Fibroblast of pulmonary artery (primary cell): Measurements from ENCODE around the gene BCR.

Source experiments
- DNase-seq: peaks from one replicate; pipeline ENCODE4 v3.0.0-alpha.2; 2010; ENCODE audit warnings: low read depth
- H3K4me3 ChIP-seq: replicated peaks from 2 replicates; pipeline ENCODE4 v1.5.1; 2011; ENCODE audit warnings: low read depth, mild to moderate bottlenecking, control low read depth, low read length, moderate library complexity
- TF ChIP-seq, protein P1 (sequence below): IDR thresholded peaks from 2 replicates; pipeline ENCODE4 v1.5.1; 2011; ENCODE audit warnings: mild to moderate bottlenecking, control low read depth, low read length, inconsistent platforms; ENCODE audit errors: missing control alignments

BCR gene

DNA sequence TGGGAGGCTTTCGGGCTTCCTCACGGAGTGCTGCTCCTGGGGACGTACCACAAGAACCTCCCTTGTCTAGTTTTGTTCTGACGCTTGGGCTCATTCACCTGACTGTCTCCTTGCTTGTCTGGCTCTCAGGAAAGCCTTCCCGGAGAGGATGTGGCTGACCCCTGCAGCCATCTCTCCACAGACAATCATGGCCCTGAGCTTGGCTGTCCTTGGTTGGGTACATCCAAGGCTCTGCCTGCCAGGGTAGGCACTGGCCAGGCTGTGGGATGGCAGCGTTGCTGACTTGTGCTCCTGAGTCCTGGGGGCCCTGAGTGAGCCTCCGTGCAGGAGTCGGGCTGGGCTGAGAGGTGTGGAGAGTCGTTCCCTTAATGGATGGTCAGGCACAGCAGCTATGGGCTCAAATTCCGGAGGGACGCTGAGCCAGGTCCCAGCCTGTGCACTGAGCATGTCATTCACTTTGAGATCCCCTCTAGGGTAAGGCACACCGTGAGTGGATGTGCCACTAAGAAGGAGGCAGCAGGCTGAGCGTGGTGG lies 32.8 kb downstream of the BCR start:
- DNase-seq: no peak
- TF ChIP-seq, protein P1, sequence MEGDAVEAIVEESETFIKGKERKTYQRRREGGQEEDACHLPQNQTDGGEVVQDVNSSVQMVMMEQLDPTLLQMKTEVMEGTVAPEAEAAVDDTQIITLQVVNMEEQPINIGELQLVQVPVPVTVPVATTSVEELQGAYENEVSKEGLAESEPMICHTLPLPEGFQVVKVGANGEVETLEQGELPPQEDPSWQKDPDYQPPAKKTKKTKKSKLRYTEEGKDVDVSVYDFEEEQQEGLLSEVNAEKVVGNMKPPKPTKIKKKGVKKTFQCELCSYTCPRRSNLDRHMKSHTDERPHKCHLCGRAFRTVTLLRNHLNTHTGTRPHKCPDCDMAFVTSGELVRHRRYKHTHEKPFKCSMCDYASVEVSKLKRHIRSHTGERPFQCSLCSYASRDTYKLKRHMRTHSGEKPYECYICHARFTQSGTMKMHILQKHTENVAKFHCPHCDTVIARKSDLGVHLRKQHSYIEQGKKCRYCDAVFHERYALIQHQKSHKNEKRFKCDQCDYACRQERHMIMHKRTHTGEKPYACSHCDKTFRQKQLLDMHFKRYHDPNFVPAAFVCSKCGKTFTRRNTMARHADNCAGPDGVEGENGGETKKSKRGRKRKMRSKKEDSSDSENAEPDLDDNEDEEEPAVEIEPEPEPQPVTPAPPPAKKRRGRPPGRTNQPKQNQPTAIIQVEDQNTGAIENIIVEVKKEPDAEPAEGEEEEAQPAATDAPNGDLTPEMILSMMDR: no peak
- H3K4me3 ChIP-seq: no peak overlapping the region

DNA sequence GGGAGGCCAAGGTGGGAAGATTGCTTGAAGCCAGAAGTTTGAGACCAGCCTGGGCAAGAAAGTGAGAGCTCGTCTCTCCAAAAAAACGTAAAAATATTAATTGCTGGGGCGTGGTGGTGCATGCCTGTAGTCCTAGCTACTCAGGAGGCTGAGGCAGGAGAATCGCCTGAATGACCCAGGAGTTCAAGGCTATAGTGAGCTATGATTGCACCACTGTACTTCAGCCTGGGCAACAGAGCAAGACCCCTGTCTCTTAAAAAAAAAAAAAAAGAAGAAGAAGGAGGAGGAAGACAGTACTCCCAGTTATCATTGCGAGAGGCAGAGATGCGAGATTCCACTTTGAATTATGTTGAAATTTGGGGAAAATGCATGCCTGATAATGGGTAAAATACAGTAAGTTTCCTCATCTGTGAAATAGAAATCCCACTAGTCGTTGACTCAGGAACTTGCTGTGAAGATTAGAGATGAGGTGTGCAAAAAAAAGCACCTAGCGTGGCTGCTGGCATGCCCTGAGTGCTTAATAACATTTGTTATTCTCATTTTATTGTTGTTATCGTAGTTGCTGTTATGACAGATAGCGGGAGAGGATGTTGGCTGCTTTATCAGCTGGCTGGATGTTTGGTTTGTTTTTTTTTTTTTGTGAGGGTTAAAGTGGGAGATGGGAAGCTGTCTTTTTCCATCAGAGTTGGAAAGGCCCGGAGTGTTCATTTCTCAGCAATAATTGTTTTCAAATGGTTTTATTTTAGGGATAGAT lies 33.4 kb downstream of the BCR start:
- DNase-seq: no peak
- TF ChIP-seq, protein P1: no peak
- H3K4me3 ChIP-seq: no peak overlapping the region

DNA sequence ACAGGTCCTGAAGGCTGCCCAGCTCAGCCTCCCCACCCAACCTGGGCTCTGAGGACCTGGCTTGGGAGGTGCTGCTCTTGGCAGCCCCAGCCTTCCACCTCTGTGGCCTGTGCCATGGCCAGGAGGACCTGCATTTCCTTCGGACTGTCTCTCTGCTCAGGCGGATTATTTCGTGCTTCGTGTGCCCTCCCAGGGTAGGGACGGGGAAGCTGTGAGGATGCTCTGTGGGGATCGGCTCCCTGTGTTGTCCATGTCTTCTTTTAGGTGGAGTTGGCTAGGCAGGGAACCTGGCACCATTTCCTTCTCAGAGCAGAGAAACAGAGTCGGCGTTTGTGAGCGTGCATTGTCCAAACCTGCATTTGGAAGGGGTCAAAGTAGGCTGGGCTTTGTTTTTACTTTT lies 34.1 kb downstream of the BCR start:
- no peak overlapping the region for H3K4me3 ChIP-seq
- no peak for DNase-seq

DNA sequence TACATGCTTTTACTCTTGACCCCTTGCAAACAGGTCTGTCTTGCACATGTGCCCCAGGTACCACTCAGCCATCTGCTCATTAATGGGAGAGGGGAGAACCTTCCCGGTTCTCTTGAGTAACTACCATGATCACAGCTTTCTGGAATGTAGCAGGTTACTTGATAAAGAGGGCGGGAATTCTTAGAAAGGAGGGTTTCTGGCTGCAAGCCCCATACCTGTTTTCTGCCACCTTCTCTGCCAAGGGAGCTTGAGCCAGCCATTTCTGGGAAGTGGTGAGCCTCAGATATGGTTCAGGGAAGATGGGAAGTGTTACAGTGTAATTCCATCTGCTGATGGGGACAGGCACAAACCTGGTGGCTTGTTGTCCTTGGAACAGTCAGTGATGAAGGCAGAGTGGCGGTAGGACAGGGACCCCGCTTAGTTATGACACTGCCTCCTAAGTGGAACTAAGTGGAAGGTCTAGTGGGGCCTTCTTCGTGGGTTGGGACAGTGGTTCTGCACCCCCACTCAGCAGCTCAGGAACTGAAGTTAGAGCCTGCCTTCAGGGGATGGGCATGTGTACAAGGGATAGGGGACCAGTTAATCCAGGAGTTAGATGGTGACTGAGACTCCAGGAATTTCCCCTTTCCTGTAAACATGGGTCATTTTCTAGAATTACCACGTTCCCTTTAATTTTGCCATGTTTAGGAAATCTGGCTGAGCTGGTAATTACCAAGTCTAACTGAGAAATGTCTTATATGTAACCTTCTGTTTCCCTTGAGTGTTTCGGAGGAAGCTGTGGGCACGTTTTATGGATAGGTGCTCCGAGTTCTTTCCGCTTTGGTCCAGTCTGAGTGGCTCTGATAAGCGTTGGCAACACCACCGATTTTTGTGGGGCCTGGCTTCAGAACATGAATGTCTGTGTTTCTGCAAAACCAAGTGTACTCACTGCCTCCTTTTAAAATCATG lies 35.3 kb downstream of the BCR start:
- H3K4me3 ChIP-seq: no peak overlapping the region
- DNase-seq: peak; percentile 38
- TF ChIP-seq, protein P1: no peak

More for the DNA sequence above, 34.1 kb downstream of the BCR start:
- TF ChIP-seq, protein P1: no peak

DNA sequence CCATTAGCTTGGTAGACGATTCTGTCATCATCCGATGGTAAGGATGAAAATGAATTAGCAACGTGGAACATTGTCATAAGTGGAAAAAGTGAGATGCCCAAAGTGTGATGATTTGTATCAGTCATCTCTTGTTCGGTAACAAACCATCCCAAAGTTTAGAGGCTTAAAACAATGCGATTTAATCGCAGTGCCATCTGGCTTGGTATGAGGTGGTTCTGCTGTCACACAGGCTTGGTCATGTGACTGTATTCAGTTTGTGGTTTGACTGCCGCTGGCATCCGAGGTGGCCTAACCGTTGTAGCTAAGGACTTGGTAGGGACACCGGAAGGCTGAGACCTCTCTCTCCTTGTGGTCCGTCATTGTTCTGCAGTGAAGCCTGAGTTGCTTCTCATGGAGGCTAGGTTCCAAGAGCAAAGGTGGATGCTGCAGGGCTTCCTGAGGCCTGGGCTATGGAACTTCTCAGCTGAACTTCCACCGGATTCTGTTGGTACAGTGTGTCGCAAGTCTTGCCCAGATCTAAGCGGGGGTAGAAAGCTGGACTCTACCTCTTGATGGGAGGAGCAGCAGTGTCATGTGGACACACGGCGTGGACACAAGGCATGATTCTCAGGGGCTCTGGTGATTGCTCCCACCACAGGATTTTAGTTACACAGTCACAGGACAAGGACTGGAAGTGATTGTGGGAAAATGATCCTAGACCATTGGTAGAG lies 36.3 kb downstream of the BCR start:
- TF ChIP-seq, protein P1: no peak
- DNase-seq: no peak
- no peak overlapping the region for H3K4me3 ChIP-seq

DNA sequence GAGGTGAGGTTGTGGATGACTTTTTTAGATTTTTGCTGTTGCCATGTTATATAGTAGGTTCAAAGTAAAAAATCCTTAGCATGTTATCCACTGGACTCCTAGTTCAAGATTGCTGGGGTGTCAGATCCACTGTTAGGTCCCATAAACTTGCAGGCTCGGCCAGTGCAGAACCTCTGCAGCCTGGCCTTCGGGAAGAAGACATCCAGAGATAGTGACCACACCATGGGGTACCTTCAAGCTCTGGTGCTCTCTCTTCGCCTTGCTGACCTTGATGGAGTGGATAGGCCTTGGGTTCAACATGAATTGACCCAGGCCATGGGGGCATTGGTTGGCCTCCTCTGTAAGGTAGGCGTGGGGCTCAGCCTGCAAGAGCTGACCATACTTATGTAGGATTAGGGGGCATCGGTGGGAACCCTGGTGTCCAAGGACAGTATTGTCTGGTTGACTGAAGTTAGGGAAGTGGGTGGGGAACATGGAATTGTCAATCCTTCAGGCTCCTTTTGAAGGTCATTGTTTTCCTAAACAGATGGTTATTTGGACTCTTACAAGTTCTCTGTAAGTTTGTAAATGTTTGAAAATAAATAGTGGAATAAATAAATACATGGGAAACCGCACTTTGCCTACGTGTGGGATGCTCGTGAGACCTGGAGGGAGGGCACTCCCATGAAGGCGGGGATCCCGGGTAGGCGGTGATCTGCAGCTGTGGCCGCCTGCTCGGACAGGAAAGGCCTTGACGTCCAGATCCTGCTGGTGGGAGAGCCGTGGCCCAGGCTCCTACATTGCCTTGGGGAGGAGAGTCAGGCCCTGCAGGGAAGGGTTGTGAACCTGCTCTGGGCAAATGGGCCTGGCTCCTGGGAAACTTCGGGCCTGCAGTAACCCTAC lies 37.1 kb downstream of the BCR start:
- DNase-seq: no peak
- no peak overlapping the region for H3K4me3 ChIP-seq

More for the DNA sequence above, 37.1 kb downstream of the BCR start:
- TF ChIP-seq, protein P1: no peak
